HepG2 (cell line): ENCODE measurements around the gene UROS. TPM values are rescaled to one million over a fixed set of nuclear protein-coding genes. Genes with fewer than 3 reads are reported as not detected.

Experiments used
- ARID2 ChIP-seq: sonication (generic); formaldehyde crosslinking; IDR thresholded peaks from 2 replicates; pipeline ENCODE4 v1.8.1; 2022; ENCODE audit warnings: mild to moderate bottlenecking, missing genetic modification reagents, borderline replicate concordance
- CREB1 ChIP-seq, 2 experiments: fragments of 450-650 bp in 1 of 2; IDR thresholded peaks; 2 replicates each; pipeline ENCODE4 v1.6.1; 2016 to 2017; ENCODE audit warnings: control low read depth in 1 of 2, mild to moderate bottlenecking in 1 of 2, missing compliant biosample characterization in 1 of 2, missing genetic modification characterization in 1 of 2
- CREBL2 ChIP-seq: sonication (generic); formaldehyde crosslinking; IDR thresholded peaks from 2 replicates; pipeline ENCODE4 v1.8.1; 2023; ENCODE audit warnings: missing genetic modification reagents, mild to moderate bottlenecking, borderline replicate concordance
- FUBP1 ChIP-seq: sonication (generic); formaldehyde crosslinking; IDR thresholded peaks from 2 replicates; pipeline ENCODE4 v1.5.1; 2020; ENCODE audit warnings: missing genetic modification reagents, mild to moderate bottlenecking, borderline replicate concordance
- HNRNPL ChIP-seq: fragments of 200-400 bp; formaldehyde crosslinking; IDR thresholded peaks from 2 replicates; pipeline ENCODE4 v1.6.1; 2017; ENCODE audit warnings: mild to moderate bottlenecking, low read depth, low read length
- KDM2A ChIP-seq: sonication (generic); formaldehyde crosslinking; IDR thresholded peaks from 2 replicates; pipeline ENCODE4 v1.4.0; 2020; ENCODE audit warnings: low read depth, missing genetic modification reagents, borderline replicate concordance
- KDM4B ChIP-seq: sonication (generic); formaldehyde crosslinking; IDR thresholded peaks from 2 replicates; pipeline ENCODE4 v1.4.0; 2020; ENCODE audit warnings: missing genetic modification reagents
- NFATC3 ChIP-seq: sonication (generic); formaldehyde crosslinking; IDR thresholded peaks from 2 replicates; pipeline ENCODE4 v1.5.1; 2020; ENCODE audit warnings: mild to moderate bottlenecking, missing genetic modification reagents
- RARG ChIP-seq: sonication (generic); formaldehyde crosslinking; IDR thresholded peaks from 2 replicates; pipeline ENCODE4 v1.4.0; 2020; ENCODE audit warnings: low read depth, mild to moderate bottlenecking, missing genetic modification reagents
- RBAK ChIP-seq: sonication (generic); formaldehyde crosslinking; IDR thresholded peaks from 2 replicates; pipeline ENCODE4 v1.5.1; 2020; ENCODE audit warnings: mild to moderate bottlenecking, missing genetic modification reagents
- RNF2 ChIP-seq: fragments of 450-650 bp; conservative IDR thresholded peaks from 2 replicates; pipeline ENCODE4 v1.6.1; 2016; ENCODE audit warnings: low read depth
- SETDB1 ChIP-seq: sonication (generic); formaldehyde crosslinking; IDR thresholded peaks from 2 replicates; pipeline ENCODE4 v1.5.1; 2020; ENCODE audit warnings: missing genetic modification reagents, mild to moderate bottlenecking, borderline replicate concordance
- SMC3 ChIP-seq: IDR thresholded peaks from 2 replicates; pipeline ENCODE4 v1.6.1; 2011; ENCODE audit warnings: low read length, improper control_type of control experiment
- U2AF2 ChIP-seq: fragments of 200-400 bp; formaldehyde crosslinking; IDR thresholded peaks from 2 replicates; pipeline ENCODE4 v1.6.1; 2017; ENCODE audit warnings: low read depth, mild to moderate bottlenecking, low read length
- ZBTB25 ChIP-seq: IDR thresholded peaks from 2 replicates; pipeline ENCODE4 v1.6.1; 2018; ENCODE audit warnings: missing genetic modification reagents
- ZNF256 ChIP-seq: sonication (generic); formaldehyde crosslinking; conservative IDR thresholded peaks from 2 replicates; pipeline ENCODE4 v1.4.0; 2020; ENCODE audit warnings: missing genetic modification reagents
- ZNF280B ChIP-seq: sonication (generic); formaldehyde crosslinking; IDR thresholded peaks from 2 replicates; pipeline ENCODE4 v1.5.0; 2020; ENCODE audit warnings: missing genetic modification reagents, mild to moderate bottlenecking, borderline replicate concordance
- ZNF281 ChIP-seq: sonication (generic); formaldehyde crosslinking; IDR thresholded peaks from 2 replicates; pipeline ENCODE4 v1.4.0; 2020; ENCODE audit warnings: missing genetic modification reagents, borderline replicate concordance
- ZNF468 ChIP-seq: sonication (generic); formaldehyde crosslinking; IDR thresholded peaks from 2 replicates; pipeline ENCODE4 v1.8.0; 2022; ENCODE audit warnings: mild to moderate bottlenecking, moderate library complexity, missing genetic modification reagents
- ZNF550 ChIP-seq: sonication (generic); formaldehyde crosslinking; IDR thresholded peaks from 2 replicates; pipeline ENCODE4 v1.4.0; 2020; ENCODE audit warnings: mild to moderate bottlenecking, missing genetic modification reagents, borderline replicate concordance
- ZNF773 ChIP-seq: sonication (generic); formaldehyde crosslinking; IDR thresholded peaks from 2 replicates; pipeline ENCODE4 v1.4.0; 2020; ENCODE audit warnings: missing genetic modification reagents, borderline replicate concordance
- polyA plus RNA-seq, 8 experiments: library from polyadenylated mRNA; depleted of rRNA in 3 of 8; stranded (reverse) in 7 of 8; unstranded in 1 of 8; fragments of >200 nt; fragmentation: Illumina TruSeq in 4 of 8; extraction: Trizol in 4 of 8; gene quantifications; 2 replicates each; pipeline versions ENCODE4 v1.2.1 to v1.2.3, GENCODE V29; 2011 to 2016; ENCODE audit warnings: low read depth in 4 of 8, missing spikeins in 1 of 8, mixed read lengths in 1 of 8; ENCODE audit not compliant: insufficient read depth in 1 of 8
- total RNA-seq, 5 experiments: library from RNA; depleted of rRNA; stranded (reverse); fragments of >200 nt; fragmentation: Illumina TruSeq; extraction: Trizol; gene quantifications; 2 replicates each; pipeline ENCODE4 v1.2.3, GENCODE V29; 2016; ENCODE audit warnings: low read depth in 1 of 5

UROS gene
- total and polyA plus RNA-seq, 2 of the 13 experiments (the other 11 are each of a cell fraction or from before 2014, with no cell fraction given): 14.8 to 49.9 TPM

GRCh38 chr10:125822878-125823662, at the start of gene UROS, which contains the start of gene BCCIP (continued):
- TF ChIP-seq ZNF550 (CRISPR knock-in tag) (0 out of 2 replicates have a peak, but pooled peaks have one; percentile 19), RARG (no peak), CREB1 (IDR thresholded peaks at IDR 0.05) (peak; percentile 12; the same call in 1 of the 2 replicates), CREB1 (CRISPR knock-in tag; IDR thresholded peaks at IDR 0.05) (no peak), ZBTB25 (CRISPR knock-in tag) (no peak), SETDB1 (CRISPR knock-in tag) (no peak), KDM4B (CRISPR knock-in tag) (no peak; the same call in none of the 2 replicates), SMC3 (no peak), FUBP1 (CRISPR knock-in tag) (no peak), ZNF256 (CRISPR knock-in tag) (0 out of 2 replicates have a peak, but pooled peaks have one; percentile 44), NFATC3 (no peak), ZNF281 (no peak), CREBL2 (CRISPR knock-in tag) (no peak), ZNF468 (CRISPR knock-in tag) (no peak), ZNF773 (CRISPR knock-in tag) (no peak), ZNF280B (CRISPR knock-in tag) (no peak), HNRNPL (0 out of 2 replicates have a peak, but pooled peaks have one; percentile 71), U2AF2 (no peak), RNF2 (0 out of 2 replicates have a peak, but pooled peaks have one; percentile 47), KDM2A (CRISPR knock-in tag) (0 out of 2 replicates have a peak, but pooled peaks have one; percentile 18), ARID2 (CRISPR knock-in tag) (no peak), RBAK (CRISPR knock-in tag) (no peak)
